Measurements from ENCODE around the gene FKBP1A.
A peak's percentile ranks its signal among the peaks of the same experiment; 100 is the strongest.

GRCh38 chr20:1325173-1326030 is 67.5 kb downstream of the FKBP1A start:
- TF ChIP-seq POLR2AphosphoS5 (IDR thresholded peaks at IDR 0.05) = peak; percentile 92 to 98 (median 94)
- TF ChIP-seq, protein P1, sequence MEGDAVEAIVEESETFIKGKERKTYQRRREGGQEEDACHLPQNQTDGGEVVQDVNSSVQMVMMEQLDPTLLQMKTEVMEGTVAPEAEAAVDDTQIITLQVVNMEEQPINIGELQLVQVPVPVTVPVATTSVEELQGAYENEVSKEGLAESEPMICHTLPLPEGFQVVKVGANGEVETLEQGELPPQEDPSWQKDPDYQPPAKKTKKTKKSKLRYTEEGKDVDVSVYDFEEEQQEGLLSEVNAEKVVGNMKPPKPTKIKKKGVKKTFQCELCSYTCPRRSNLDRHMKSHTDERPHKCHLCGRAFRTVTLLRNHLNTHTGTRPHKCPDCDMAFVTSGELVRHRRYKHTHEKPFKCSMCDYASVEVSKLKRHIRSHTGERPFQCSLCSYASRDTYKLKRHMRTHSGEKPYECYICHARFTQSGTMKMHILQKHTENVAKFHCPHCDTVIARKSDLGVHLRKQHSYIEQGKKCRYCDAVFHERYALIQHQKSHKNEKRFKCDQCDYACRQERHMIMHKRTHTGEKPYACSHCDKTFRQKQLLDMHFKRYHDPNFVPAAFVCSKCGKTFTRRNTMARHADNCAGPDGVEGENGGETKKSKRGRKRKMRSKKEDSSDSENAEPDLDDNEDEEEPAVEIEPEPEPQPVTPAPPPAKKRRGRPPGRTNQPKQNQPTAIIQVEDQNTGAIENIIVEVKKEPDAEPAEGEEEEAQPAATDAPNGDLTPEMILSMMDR (IDR thresholded peaks at IDR 0.05) = peak in 1 of 7 experiments; percentile 37
- TF ChIP-seq POLR2A (IDR thresholded peaks at IDR 0.05) = peak in 2 of 4 donors; percentile 90 to 91

All from stomach (tissue), 4 donors.